DOHH2 (cell line): ENCODE results near the gene NGEF.
A peak's percentile ranks its signal among the peaks of the same experiment; 100 is the strongest.

Experiments
- H3F3A ChIP-seq: fragments of 200-600 bp; sonication (generic), shearing (Covaris generic); 2 replicates; pipeline ENCODE4 v1.6.0; 2016; ENCODE audit warnings: antibody characterized with exemption, mild to moderate bottlenecking; ENCODE audit not compliant: control insufficient read depth, insufficient read depth
- H3K27ac ChIP-seq: fragments of 200-600 bp; sonication (generic); 2 replicates; pipeline ENCODE4 v1.5.1; 2014; ENCODE audit warnings: low read depth, mild to moderate bottlenecking, low read length, moderate library complexity
- H3K27me3 ChIP-seq: fragments of 200-600 bp; sonication (generic); 2 replicates; pipeline ENCODE4 v1.6.1; 2014; ENCODE audit warnings: mild to moderate bottlenecking, low read length, mixed read lengths; ENCODE audit not compliant: control insufficient read depth
- H3K36me3 ChIP-seq: fragments of 200-600 bp; sonication (generic); 2 replicates; pipeline ENCODE4 v1.6.1; 2014; ENCODE audit warnings: mild to moderate bottlenecking, low read length, moderate library complexity, mixed read lengths; ENCODE audit not compliant: control insufficient read depth
- H3K4me1 ChIP-seq: fragments of 200-600 bp; sonication (generic); 2 replicates; pipeline ENCODE4 v1.6.1; 2014; ENCODE audit warnings: mild to moderate bottlenecking, low read length, mixed read lengths; ENCODE audit not compliant: control insufficient read depth
- H3K4me2 ChIP-seq: fragments of 200-600 bp; sonication (generic); 2 replicates; pipeline ENCODE4 v1.6.0; 2014; ENCODE audit warnings: mild to moderate bottlenecking, low read length, moderate library complexity
- H3K4me3 ChIP-seq: fragments of 200-600 bp; sonication (generic); 2 replicates; pipeline ENCODE4 v1.5.1; 2014; ENCODE audit warnings: mild to moderate bottlenecking, low read length, mixed read lengths
- H3K79me2 ChIP-seq: fragments of 200-600 bp; sonication (generic); 2 replicates; pipeline ENCODE4 v1.6.1; 2014; ENCODE audit warnings: mild to moderate bottlenecking, low read length, mixed read lengths; ENCODE audit not compliant: control insufficient read depth
- H3K9me2 ChIP-seq: fragments of 200-600 bp; sonication (generic); replicated peaks from 2 replicates; pipeline ENCODE4 v1.6.1; 2014; ENCODE audit warnings: mild to moderate bottlenecking, low read length, mixed read lengths; ENCODE audit not compliant: control insufficient read depth
- H3K9me3 ChIP-seq: fragments of 200-600 bp; sonication (generic); 2 replicates; pipeline ENCODE4 v1.6.1; 2014; ENCODE audit warnings: antibody characterized with exemption, low read length, mixed read lengths; ENCODE audit not compliant: control insufficient read depth, insufficient read depth
- H4K20me1 ChIP-seq: fragments of 200-600 bp; sonication (generic); 2 replicates; pipeline ENCODE4 v1.6.0; 2014; ENCODE audit warnings: low read depth, mild to moderate bottlenecking, antibody characterized with exemption, low read length, moderate library complexity; ENCODE audit not compliant: control insufficient read depth, insufficient read depth
- EZH2phosphoT487 ChIP-seq: fragments of 200-600 bp; sonication (generic); IDR thresholded peaks from 2 replicates; pipeline ENCODE4 v1.6.1; 2017; ENCODE audit warnings: borderline replicate concordance, mild to moderate bottlenecking, antibody characterized with exemption, low read length, moderate library complexity, mixed read lengths
- TF ChIP-seq, protein P1 (sequence below): fragments of 200-600 bp; sonication (generic); IDR thresholded peaks from one replicate; pipeline ENCODE4 v1.5.1; 2014; ENCODE audit warnings: antibody characterized with exemption, mild to moderate bottlenecking, low read depth, low read length; ENCODE audit not compliant: poor library complexity, severe bottlenecking

Gene NGEF

GRCh38 chr2:232877940-232878511 lies 135.0 kb downstream of the NGEF start:
- Histone ChIP-seq H3K4me1 (peaks cover 8% of the 10 kb centered on the region), H3K4me2 (no peak overlapping the region), H3K4me3 (no peak overlapping the region), H3K27me3 (peaks cover 16% of the 10 kb centered on the region), H4K20me1 (no peaks in the 10 kb centered on the region), H3K36me3 (no peaks in the 10 kb centered on the region), H3K79me2 (no peaks in the 10 kb centered on the region), H3F3A (no peaks in the 10 kb centered on the region), H3K9me3 (no peaks in the 10 kb centered on the region), H3K9me2 (no peaks in the 10 kb centered on the region), H3K27ac (no peak overlapping the region)
- TF ChIP-seq EZH2phosphoT487: no peak
- TF ChIP-seq, protein P1, sequence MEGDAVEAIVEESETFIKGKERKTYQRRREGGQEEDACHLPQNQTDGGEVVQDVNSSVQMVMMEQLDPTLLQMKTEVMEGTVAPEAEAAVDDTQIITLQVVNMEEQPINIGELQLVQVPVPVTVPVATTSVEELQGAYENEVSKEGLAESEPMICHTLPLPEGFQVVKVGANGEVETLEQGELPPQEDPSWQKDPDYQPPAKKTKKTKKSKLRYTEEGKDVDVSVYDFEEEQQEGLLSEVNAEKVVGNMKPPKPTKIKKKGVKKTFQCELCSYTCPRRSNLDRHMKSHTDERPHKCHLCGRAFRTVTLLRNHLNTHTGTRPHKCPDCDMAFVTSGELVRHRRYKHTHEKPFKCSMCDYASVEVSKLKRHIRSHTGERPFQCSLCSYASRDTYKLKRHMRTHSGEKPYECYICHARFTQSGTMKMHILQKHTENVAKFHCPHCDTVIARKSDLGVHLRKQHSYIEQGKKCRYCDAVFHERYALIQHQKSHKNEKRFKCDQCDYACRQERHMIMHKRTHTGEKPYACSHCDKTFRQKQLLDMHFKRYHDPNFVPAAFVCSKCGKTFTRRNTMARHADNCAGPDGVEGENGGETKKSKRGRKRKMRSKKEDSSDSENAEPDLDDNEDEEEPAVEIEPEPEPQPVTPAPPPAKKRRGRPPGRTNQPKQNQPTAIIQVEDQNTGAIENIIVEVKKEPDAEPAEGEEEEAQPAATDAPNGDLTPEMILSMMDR: no peak

DNA sequence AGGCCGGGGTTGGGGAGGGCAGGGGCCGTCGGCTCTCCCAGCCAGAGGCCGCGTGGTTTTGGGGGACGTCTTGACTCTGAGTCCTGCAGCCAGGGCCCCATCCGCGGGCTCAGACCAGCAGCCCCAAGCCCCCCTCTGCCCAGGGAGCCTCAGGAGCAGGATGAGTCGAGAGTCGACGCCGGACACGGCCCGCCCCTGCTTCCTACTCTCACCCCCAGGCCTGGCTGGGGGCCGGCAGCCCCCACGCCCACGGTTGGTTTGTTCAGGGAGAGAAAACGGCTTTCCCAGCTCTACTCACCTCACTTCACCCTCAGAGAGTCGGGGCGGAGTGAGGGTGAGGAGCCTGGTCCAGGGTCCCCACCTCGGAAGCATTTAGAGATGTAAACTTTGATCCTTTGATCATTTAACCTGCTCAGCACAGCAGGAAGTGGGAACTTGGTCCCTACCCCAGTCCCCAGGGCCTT lies 136.0 kb downstream of the NGEF start:
- Histone ChIP-seq H3K4me2 (peak overlapping the region; percentile 46), H3K9me2 (no peaks in the 10 kb centered on the region), H3K27ac (no peak overlapping the region), H3K4me1 (peaks cover 8% of the 10 kb centered on the region), H3K9me3 (no peaks in the 10 kb centered on the region), H3K27me3 (peaks cover 16% of the 10 kb centered on the region), H3K79me2 (no peaks in the 10 kb centered on the region), H4K20me1 (no peaks in the 10 kb centered on the region), H3K4me3 (peak overlapping the region; percentile 65), H3F3A (no peaks in the 10 kb centered on the region), H3K36me3 (no peaks in the 10 kb centered on the region)
- no peak for TF ChIP-seq EZH2phosphoT487
- TF ChIP-seq, protein P1: no peak

GRCh38 chr2:232876161-232876977 lies 136.7 kb downstream of the NGEF start:
- H3K4me2 ChIP-seq: peak overlapping the region; percentile 46

More at GRCh38 chr2:232876161-232876977, 136.7 kb downstream of the NGEF start:
- Histone ChIP-seq H3F3A (no peaks in the 10 kb centered on the region), H3K27ac (no peak overlapping the region), H3K9me3 (no peaks in the 10 kb centered on the region), H3K4me1 (peaks cover 8% of the 10 kb centered on the region), H3K79me2 (no peaks in the 10 kb centered on the region), H3K36me3 (no peaks in the 10 kb centered on the region), H4K20me1 (no peaks in the 10 kb centered on the region), H3K27me3 (peaks cover 16% of the 10 kb centered on the region), H3K4me3 (peak overlapping the region; percentile 65), H3K9me2 (no peaks in the 10 kb centered on the region)
- TF ChIP-seq, protein P1: peak; percentile 22
- no peak for TF ChIP-seq EZH2phosphoT487
